Heart left ventricle (tissue), 16 donors: ENCODE data around the gene MAML3. TPM values are rescaled to one million over a fixed set of nuclear protein-coding genes. Genes with fewer than 3 reads are reported as not detected.
A peak's percentile ranks its signal among the peaks of the same experiment; 100 is the strongest.

Source experiments
- ATAC-seq, 4 donors: fragments of 200-7000 bp; cut with Tn5 transposase; one replicate each; pipeline ENCODE4 v1.9.1; 2020 to 2022; ENCODE audit warnings: moderate library complexity in 4 of 4, mild to moderate bottlenecking in 3 of 4, moderate number of reproducible peaks in 1 of 4
- DNase-seq, 5 donors: peaks; one replicate each; pipeline ENCODE4 v3.0.0-alpha.2; 2020
- H3K27ac ChIP-seq, 12 donors: fragments of 200-600 bp; sonication (generic) in 4 of 12; one replicate each; pipeline versions ENCODE4 v1.5.0 to v1.8.0; 2016 to 2022; ENCODE audit warnings: mild to moderate bottlenecking in 2 of 12
- H3K27me3 ChIP-seq, 9 donors: fragments of 200-600 bp; sonication (generic) in 2 of 9; one replicate each; pipeline versions ENCODE4 v1.5.1 to v1.8.0; 2016 to 2022; ENCODE audit warnings: mild to moderate bottlenecking in 3 of 9
- H3K36me3 ChIP-seq, 9 donors: fragments of 200-600 bp; sonication (generic) in 2 of 9; one replicate each; pipeline versions ENCODE4 v1.5.0 to v1.8.0; 2018 to 2022; ENCODE audit warnings: mild to moderate bottlenecking in 2 of 9
- H3K4me1 ChIP-seq, 12 donors: fragments of 200-600 bp; sonication (generic) in 4 of 12; one replicate each; pipeline versions ENCODE4 v1.5.0 to v1.8.0; 2016 to 2022; ENCODE audit warnings: mild to moderate bottlenecking in 3 of 12
- H3K4me3 ChIP-seq, 12 donors: fragments of 200-600 bp; sonication (generic) in 4 of 12; one replicate each; pipeline versions ENCODE4 v1.5.0 to v1.8.0; 2017 to 2022; ENCODE audit warnings: mild to moderate bottlenecking in 9 of 12, moderate library complexity in 4 of 12
- H3K9me3 ChIP-seq, 12 donors: fragments of 200-600 bp; sonication (generic) in 4 of 12; one replicate each; pipeline versions ENCODE4 v1.5.0 to v1.8.0; 2016 to 2022; ENCODE audit warnings: mild to moderate bottlenecking in 1 of 12
- POLR2A ChIP-seq, 2 donors: fragments of 450-650 bp; IDR thresholded peaks; one replicate each; pipeline ENCODE4 v1.6.1; 2017; ENCODE audit warnings: antibody characterized with exemption in 2 of 2, mild to moderate bottlenecking in 2 of 2, moderate library complexity in 2 of 2
- whole genome bisulfite sequencing, 4 donors: extraction: QIAGEN DNeasy Blood & Tissue Kit in 2 of 4; methylation state at CpG; one replicate each; pipeline versions ENCODE4 v1.1.5 to v1.1.7; 2013 to 2018; 5-methylcytosine and 5-hydroxymethylcytosine counted together
- intact Hi-C, 10 donors: fragments of 100-400 bp; cut with DNase I; formaldehyde crosslinking; loops; one replicate each; pipeline versions ENCODE4 v1.11.1 to v1.14.2; 2022
- polyA plus RNA-seq, 2 donors: library from polyadenylated mRNA; stranded (reverse); fragments of 200-250 nt; gene quantifications; one replicate each; pipeline ENCODE4 v1.2.3, GENCODE V29; 2013
- total RNA-seq, 9 donors: library from RNA; depleted of rRNA in 2 of 9; stranded (reverse); fragments of >200 nt in 2 of 9; fragmentation: NEBNext Ultra II Directional in 3 of 9; extraction: Animal tissue kit (Norgen Biotek cat#: 25700) in 3 of 9; gene quantifications; one replicate each; pipeline versions ENCODE4 v1.1.0 to v1.2.4, GENCODE V29; 2016 to 2023
- TF ChIP-seq, protein P1 (sequence below), 12 donors: fragments of 200-600 bp; sonication (generic) in 4 of 12; IDR thresholded peaks; one replicate each; pipeline versions ENCODE4 v1.5.0 to v1.8.0; 2018 to 2022; ENCODE audit warnings: antibody characterized with exemption in 12 of 12, mild to moderate bottlenecking in 5 of 12
- donor health status: ischemic (EF 13 %, LVEDD 7.1; RV severe dilation, severe dysfunction).
- donor health status: healthy with polysubstance abuse.
- donor health status: DM: no; HTN: yes; CAD: no.
- donor health status: DM: no; HTN: no; CAD: no.
- donor health status: ischemic (EF 25% LVEDD 6.9; RV normal size, moderate dysfunction).
- donor health status: ischemic (EF 25% LVEDD 5.7; RV mildly dilated, moderate dysfunction).
- donor health status: healthy.
- donor health status: DM: yes; HTN: yes; CAD: no.
- donor health status: ischemic (EF 35%, LVEDD 5.7; RV mildly dilated, moderate dysfunction).
- donor health status: nonischemic (EF 11% LVEDD 7.7; RV severe dilation, severe dysfunction).
- donor health status: DM: yes; HTN: yes; CAD: no.
- donor health status: PGD.
- donor health status: ischemic (EF 29% LVEDD 5.4; RV normal size, mild dysfunction).
- donor health status: nonischemic (EF 23%, LVEDD 6.1; RV moderate dilation, normal function).

The MAML3 gene
- total and polyA plus RNA-seq, 11 donors: 0.76 to 5.9 (median 2.4) TPM

DNA sequence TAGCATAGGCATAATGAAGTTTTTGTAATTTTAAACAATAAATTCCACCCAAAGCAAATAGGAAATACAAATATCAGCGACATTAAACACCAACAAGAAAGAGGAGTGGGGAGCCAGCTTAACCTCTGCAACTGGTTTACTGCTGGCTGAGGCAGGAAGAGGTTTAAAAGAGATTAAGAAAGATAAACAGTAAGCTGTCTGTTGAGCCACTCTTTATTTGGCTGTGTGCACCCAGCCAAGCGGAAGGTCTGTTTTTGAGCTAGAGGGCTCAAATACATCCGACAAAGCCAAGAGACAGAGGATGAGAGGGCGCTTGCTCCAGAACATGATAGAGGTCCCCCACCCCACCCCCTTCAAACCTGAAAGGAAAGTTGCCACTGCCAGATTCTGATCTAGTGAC lies 297.0 kb downstream of the MAML3 start:
- no peaks in the 10 kb centered on the region for H3K36me3 ChIP-seq
- peaks cover 0 to 9% (median 0%) of the 10 kb centered on the region in 12 donors for H3K4me1 ChIP-seq
- TF ChIP-seq, protein P1, sequence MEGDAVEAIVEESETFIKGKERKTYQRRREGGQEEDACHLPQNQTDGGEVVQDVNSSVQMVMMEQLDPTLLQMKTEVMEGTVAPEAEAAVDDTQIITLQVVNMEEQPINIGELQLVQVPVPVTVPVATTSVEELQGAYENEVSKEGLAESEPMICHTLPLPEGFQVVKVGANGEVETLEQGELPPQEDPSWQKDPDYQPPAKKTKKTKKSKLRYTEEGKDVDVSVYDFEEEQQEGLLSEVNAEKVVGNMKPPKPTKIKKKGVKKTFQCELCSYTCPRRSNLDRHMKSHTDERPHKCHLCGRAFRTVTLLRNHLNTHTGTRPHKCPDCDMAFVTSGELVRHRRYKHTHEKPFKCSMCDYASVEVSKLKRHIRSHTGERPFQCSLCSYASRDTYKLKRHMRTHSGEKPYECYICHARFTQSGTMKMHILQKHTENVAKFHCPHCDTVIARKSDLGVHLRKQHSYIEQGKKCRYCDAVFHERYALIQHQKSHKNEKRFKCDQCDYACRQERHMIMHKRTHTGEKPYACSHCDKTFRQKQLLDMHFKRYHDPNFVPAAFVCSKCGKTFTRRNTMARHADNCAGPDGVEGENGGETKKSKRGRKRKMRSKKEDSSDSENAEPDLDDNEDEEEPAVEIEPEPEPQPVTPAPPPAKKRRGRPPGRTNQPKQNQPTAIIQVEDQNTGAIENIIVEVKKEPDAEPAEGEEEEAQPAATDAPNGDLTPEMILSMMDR (IDR thresholded peaks at IDR 0.05): no peak
- H3K4me3 ChIP-seq: no peak overlapping the region
- DNase-seq (no peak), ATAC-seq (peak in 2 of 4 donors; percentile 34 to 68)
- H3K27me3 ChIP-seq: no peaks in the 10 kb centered on the region
- 50 to 59% (median 52%) methylated on average over 4 of the region's 4 CpGs for WGBS, 4 donors
- no peaks in the 10 kb centered on the region for H3K9me3 ChIP-seq
- intact Hi-C loops: no loop called here
- H3K27ac ChIP-seq: no peak overlapping the region

DNA sequence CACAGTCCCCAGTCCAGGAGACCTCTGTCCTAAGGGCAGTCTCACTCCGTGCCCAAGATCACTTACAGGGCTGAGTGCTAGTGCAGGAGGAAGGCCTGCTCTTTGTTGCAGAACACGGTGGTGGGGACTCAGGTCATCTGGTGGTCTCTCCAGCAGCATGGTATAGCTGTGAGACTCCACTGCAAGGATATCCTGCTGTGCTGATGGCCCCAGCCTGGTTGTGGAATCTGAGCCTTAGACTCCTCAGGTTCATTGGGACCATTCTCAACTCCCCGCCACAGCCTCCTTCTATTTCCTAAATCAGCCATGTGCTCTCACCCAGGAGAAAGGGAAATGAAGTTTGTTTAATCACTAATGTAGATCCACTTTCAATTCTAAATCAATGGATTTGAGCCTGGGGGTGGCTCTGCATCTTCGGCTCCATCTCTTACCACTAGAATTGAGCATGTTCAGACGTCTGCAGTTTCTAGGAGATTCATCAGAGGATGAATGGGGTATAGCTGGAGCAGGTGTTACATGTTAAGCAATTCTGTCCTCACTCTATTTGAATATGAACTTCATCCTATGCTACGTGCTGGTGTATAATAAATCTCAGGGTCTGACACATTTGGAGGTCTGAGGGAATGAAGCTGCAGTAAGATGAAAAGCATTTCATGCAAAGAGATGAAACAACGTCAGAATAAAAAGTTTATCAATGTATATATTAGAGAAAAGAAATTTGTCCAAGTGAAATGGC lies 299.1 kb downstream of the MAML3 start:
- ATAC-seq: no peak
- intact Hi-C loops: no loop called here
- TF ChIP-seq, protein P1 (IDR thresholded peaks at IDR 0.05): no peak

GRCh38 chr4:139853309-139853708 lies 300.7 kb downstream of the MAML3 start:
- TF ChIP-seq, protein P1 (IDR thresholded peaks at IDR 0.05): no peak
- no peak for TF ChIP-seq POLR2A (IDR thresholded peaks at IDR 0.05)
- no peaks in the 10 kb centered on the region for H3K27me3 ChIP-seq
- H3K4me3 ChIP-seq: no peak overlapping the region
- intact Hi-C loops: no loop called here
- H3K9me3 ChIP-seq: no peaks in the 10 kb centered on the region
- ATAC-seq: no peak
- DNase-seq: no peak
- H3K4me1 ChIP-seq: peaks cover 0 to 11% (median 0%) of the 10 kb centered on the region in 12 donors
- H3K27ac ChIP-seq: no peak overlapping the region
- no peaks in the 10 kb centered on the region for H3K36me3 ChIP-seq

More for the DNA sequence above, 299.1 kb downstream of the MAML3 start:
- Histone ChIP-seq H3K4me1 (peaks cover 0 to 11% (median 0%) of the 10 kb centered on the region in 12 donors), H3K27ac (no peak overlapping the region), H3K9me3 (no peaks in the 10 kb centered on the region), H3K27me3 (no peaks in the 10 kb centered on the region), H3K36me3 (no peaks in the 10 kb centered on the region), H3K4me3 (no peak overlapping the region)
- no peak for DNase-seq
- WGBS, 4 donors: 90 to 96% (median 92%) methylated on average over 7 of the region's 7 CpGs

GRCh38 chr4:139852612-139853269 lies 301.2 kb downstream of the MAML3 start:
- no peak for TF ChIP-seq POLR2A (IDR thresholded peaks at IDR 0.05)
- TF ChIP-seq, protein P1 (IDR thresholded peaks at IDR 0.05): no peak
- no peak for DNase-seq
- H3K4me1 ChIP-seq: peaks cover 0 to 11% (median 0%) of the 10 kb centered on the region in 12 donors
- no peak for ATAC-seq
- intact Hi-C loops: no loop called here
- H3K27me3 ChIP-seq: no peaks in the 10 kb centered on the region
- no peak overlapping the region for H3K27ac ChIP-seq
- no peak overlapping the region for H3K4me3 ChIP-seq
- 69 to 97% (median 91%) methylated on average over 4 of the region's 4 CpGs for WGBS, 4 donors
- H3K9me3 ChIP-seq: no peaks in the 10 kb centered on the region
- H3K36me3 ChIP-seq: no peaks in the 10 kb centered on the region
